Measurements from ENCODE around the gene HERC4.
"Not testable (repeated sequence)": the region's sequence is repeated elsewhere in the genome, so short reads cannot be mapped to it uniquely, and the experiment has no call there.

DNA sequence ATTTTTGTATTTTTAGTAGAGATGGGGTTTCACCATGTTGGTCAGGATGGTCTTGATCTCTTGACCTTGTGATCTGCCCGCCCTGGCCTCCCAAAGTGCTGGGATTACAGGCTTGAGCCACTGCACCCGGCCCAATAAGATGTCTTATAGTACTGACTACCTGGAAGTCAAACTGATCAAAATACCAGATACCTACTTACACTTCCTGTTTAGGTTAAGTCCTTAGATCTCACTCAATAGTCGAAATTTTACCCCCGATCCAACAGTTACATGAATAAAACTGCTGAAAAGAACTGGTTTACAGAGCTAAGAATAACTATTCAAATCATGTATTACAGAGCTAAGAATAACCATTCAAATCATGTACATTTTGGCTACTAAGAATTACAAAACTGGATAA is 58.6 kb downstream of the HERC4 start:
- not testable (repeated sequence) for TF ChIP-seq PKNOX1 (IDR thresholded peaks at IDR 0.05); L3MBTL2 (conservative IDR thresholded peaks at IDR 0.05); CTBP1 (IDR thresholded peaks at IDR 0.05; ENCODE audit: borderline replicate concordance); TARDBP (IDR thresholded peaks at IDR 0.05); ZNF384 (IDR thresholded peaks at IDR 0.05); SP1 (IDR thresholded peaks at IDR 0.05); FOXK2 (IDR thresholded peaks at IDR 0.05); SUZ12 (IDR thresholded peaks at IDR 0.05); BHLHE40 (IDR thresholded peaks at IDR 0.05; ENCODE audit: borderline replicate concordance); NFRKB (IDR thresholded peaks at IDR 0.05); HDGF (IDR thresholded peaks at IDR 0.05; ENCODE audit: borderline replicate concordance); FOXA1 (IDR thresholded peaks at IDR 0.05); ARNT (IDR thresholded peaks at IDR 0.05); FOXM1 (IDR thresholded peaks at IDR 0.05; ENCODE audit: borderline replicate concordance)

All from HEK293T (cell line).